Lung (tissue), 12 donors: ENCODE data around the gene DRAM1. TPM values are rescaled to one million over a fixed set of nuclear protein-coding genes. Genes with fewer than 3 reads are reported as not detected.

Source experiments
- ATAC-seq: fragments of 200-7000 bp; cut with Tn5 transposase; one replicate; pipeline ENCODE4 v1.9.1; 2020; ENCODE audit warnings: moderate number of reproducible peaks; ENCODE audit not compliant: insufficient read depth, low FRiP score
- DNase-seq, 3 donors: peaks; one replicate each; pipeline ENCODE4 v3.0.0-alpha.2; 2013 to 2017
- H3K27ac ChIP-seq, 2 donors: one replicate each; pipeline ENCODE4 v1.5.1; 2013; ENCODE audit warnings: mild to moderate bottlenecking in 2 of 2, moderate library complexity in 2 of 2, control low read depth in 1 of 2, inconsistent platforms in 1 of 2, low read depth in 1 of 2, low read length in 1 of 2
- H3K27me3 ChIP-seq, 3 donors: one replicate each; pipeline ENCODE4 v1.5.1; 2013; ENCODE audit warnings: low read length in 2 of 3; ENCODE audit not compliant: control insufficient read depth in 3 of 3, insufficient read depth in 3 of 3
- H3K36me3 ChIP-seq, 4 donors: one replicate each; pipeline ENCODE4 v1.5.1; 2013; ENCODE audit warnings: low read length in 4 of 4, mild to moderate bottlenecking in 1 of 4, moderate library complexity in 1 of 4; ENCODE audit not compliant: control insufficient read depth in 4 of 4, insufficient read depth in 4 of 4
- H3K4me1 ChIP-seq, 5 donors: one replicate each; pipeline ENCODE4 v1.5.1; 2013; ENCODE audit warnings: low read length in 5 of 5, mild to moderate bottlenecking in 2 of 5, moderate library complexity in 1 of 5; ENCODE audit not compliant: control insufficient read depth in 5 of 5, insufficient read depth in 5 of 5
- H3K4me3 ChIP-seq: one replicate; pipeline ENCODE4 v1.5.1; 2013; ENCODE audit warnings: mild to moderate bottlenecking, control low read depth, moderate library complexity
- H3K9ac ChIP-seq, 2 donors: one replicate each; pipeline ENCODE4 v1.5.1; 2013; ENCODE audit warnings: low read length in 2 of 2, control low read depth in 1 of 2; ENCODE audit not compliant: insufficient read depth in 1 of 2
- H3K9me3 ChIP-seq, 4 donors: one replicate each; pipeline ENCODE4 v1.5.1; 2013; ENCODE audit warnings: low read length in 3 of 4, mild to moderate bottlenecking in 1 of 4, moderate library complexity in 1 of 4; ENCODE audit not compliant: control insufficient read depth in 4 of 4, insufficient read depth in 3 of 4
- CTCF ChIP-seq: IDR thresholded peaks from 2 replicates; pipeline ENCODE4 v1.5.1; 2012; ENCODE audit warnings: mild to moderate bottlenecking; ENCODE audit errors: control extremely low read depth, extremely low read depth
- WGBS, 2 donors: extraction: QIAGEN DNeasy Blood & Tissue Kit; methylation state at CpG; one replicate each; pipeline ENCODE4 v1.1.7; 2013; 5-methylcytosine and 5-hydroxymethylcytosine counted together
- polyA plus RNA-seq, 2 donors: library from polyadenylated mRNA; stranded (reverse); fragments of 200-250 nt; gene quantifications; one replicate each; pipeline ENCODE4 v1.2.1, GENCODE V29; 2013
- total RNA-seq, 2 donors: library from RNA; depleted of rRNA in 1 of 2; stranded (reverse); fragments of >200 nt in 1 of 2; gene quantifications; one replicate each; pipeline ENCODE4 v1.2.1, GENCODE V29; 2014 to 2021
- donor health status: control.
- donor health status: control.
- donor health status: Bipolar disorder and iron deficiency.
- donor health status: healthy.
- donor health status: DM: yes; HTN: yes; CAD: no.

DRAM1 gene
- total and polyA plus RNA-seq, 4 donors: 64.5 to 95.2 (median 74.7) TPM

DNA sequence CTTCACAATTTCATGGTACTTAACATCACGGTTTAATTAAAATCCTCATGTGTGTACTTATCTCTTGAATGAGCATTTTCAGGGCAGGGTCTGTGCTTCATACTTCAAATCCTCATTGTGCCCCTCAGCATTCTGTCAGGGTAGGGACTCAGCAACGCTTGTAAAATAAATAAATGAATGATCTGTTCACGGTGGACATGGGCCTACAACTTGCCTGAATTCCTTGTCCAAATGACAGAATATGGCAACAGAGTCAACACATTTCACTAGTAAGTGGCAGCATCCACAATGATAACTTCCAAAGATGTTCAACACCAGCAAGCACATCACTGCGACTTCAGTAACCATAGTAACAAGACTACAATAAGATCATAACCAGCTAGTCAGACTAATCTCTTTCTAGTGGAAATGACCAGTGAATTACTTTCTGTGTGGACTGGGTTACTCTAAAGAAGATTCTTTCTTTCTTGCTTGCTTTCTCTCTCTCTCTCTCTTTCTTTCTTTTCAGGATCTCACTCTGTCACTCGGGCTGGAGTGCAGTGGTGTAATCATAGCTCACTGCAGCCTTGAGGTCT, 32.2 kb upstream of the DRAM1 start:
- H3K4me3 ChIP-seq: no peak overlapping the region
- no peaks in the 10 kb centered on the region for H3K36me3 ChIP-seq
- H3K27ac ChIP-seq: no peak overlapping the region
- 83 to 86% methylated on average over 5 of the region's 5 CpGs for WGBS, 2 donors
- TF ChIP-seq CTCF: no peak
- H3K9ac ChIP-seq: no peak overlapping the region
- ATAC-seq (no peak), DNase-seq (no peak)
- no peaks in the 10 kb centered on the region for H3K9me3 ChIP-seq
- no peaks in the 10 kb centered on the region for H3K4me1 ChIP-seq
- no peaks in the 10 kb centered on the region for H3K27me3 ChIP-seq

DNA sequence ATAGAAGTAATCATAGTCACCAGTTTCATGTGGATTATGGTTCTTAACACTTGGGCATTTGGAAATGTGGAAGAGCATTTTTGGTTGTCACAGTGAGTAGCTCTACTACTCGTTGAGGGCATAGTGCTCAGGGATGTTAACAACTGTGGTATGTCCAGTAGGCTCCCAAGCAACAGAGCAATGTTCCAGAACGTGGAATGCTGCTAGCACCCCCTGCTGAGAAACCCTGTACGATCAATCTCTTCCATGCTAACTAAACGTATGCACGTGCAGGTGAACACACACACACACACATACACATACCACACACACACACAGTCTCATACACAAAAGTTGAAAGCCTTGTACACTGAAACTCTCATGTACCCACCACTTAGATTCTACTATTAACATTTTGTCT, 30.1 kb upstream of the DRAM1 start:
- ATAC-seq: no peak

GRCh38 chr12:101850199-101850598, 27.2 kb upstream of the DRAM1 start:
- ATAC-seq (no peak), DNase-seq (no peak)
- WGBS, 2 donors: 73 to 76% methylated on average over 1 of the region's 1 CpG
- no peak overlapping the region for H3K4me3 ChIP-seq
- no peaks in the 10 kb centered on the region for H3K36me3 ChIP-seq
- H3K27ac ChIP-seq: no peak overlapping the region
- H3K27me3 ChIP-seq: no peaks in the 10 kb centered on the region
- no peak overlapping the region for H3K9ac ChIP-seq
- TF ChIP-seq CTCF: no peak
- peaks cover 0 to 3% (median 0%) of the 10 kb centered on the region in 5 donors for H3K4me1 ChIP-seq
- no peaks in the 10 kb centered on the region for H3K9me3 ChIP-seq

More for the DNA sequence above, 30.1 kb upstream of the DRAM1 start:
- Histone ChIP-seq H3K36me3 (no peaks in the 10 kb centered on the region), H3K4me1 (no peaks in the 10 kb centered on the region), H3K9me3 (no peaks in the 10 kb centered on the region), H3K27ac (no peak overlapping the region), H3K9ac (no peak overlapping the region), H3K4me3 (no peak overlapping the region), H3K27me3 (no peaks in the 10 kb centered on the region)
- 72 to 85% methylated on average over 5 of the region's 5 CpGs for WGBS, 2 donors
- no peak for DNase-seq
- TF ChIP-seq CTCF: no peak

DNA sequence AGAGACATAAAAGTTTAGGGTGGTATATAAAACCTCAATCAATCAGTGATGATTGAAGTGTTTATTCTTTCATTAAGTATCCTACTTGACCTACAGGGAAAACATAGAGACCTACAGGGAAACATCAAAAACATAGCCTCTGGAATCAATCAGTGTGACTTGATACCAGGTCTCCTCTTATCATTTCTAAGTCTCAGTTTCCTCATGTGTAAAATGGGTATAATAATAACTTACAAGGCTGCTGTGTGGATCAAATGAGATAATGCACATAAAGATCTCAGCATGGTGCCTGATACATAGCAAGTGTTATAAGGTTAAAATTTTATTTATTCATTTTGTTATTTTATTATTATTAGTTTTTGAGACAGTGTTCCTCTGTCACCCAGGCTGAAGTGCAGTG, 24.4 kb upstream of the DRAM1 start:
- peaks cover 0 to 4% (median 0%) of the 10 kb centered on the region in 5 donors for H3K4me1 ChIP-seq
- no peaks in the 10 kb centered on the region for H3K27me3 ChIP-seq
- H3K4me3 ChIP-seq: no peak overlapping the region
- DNase-seq (no peak), ATAC-seq (no peak)
- no peak overlapping the region for H3K27ac ChIP-seq
- no peak for TF ChIP-seq CTCF
- no peaks in the 10 kb centered on the region for H3K36me3 ChIP-seq
- no peak overlapping the region for H3K9ac ChIP-seq
- H3K9me3 ChIP-seq: no peaks in the 10 kb centered on the region
